Urinary bladder (tissue), 4 donors: Measurements from ENCODE around the gene UBE2F. TPM values are rescaled to one million over a fixed set of nuclear protein-coding genes. Genes with fewer than 3 reads are reported as not detected.
"Not testable (repeated sequence)": the region's sequence is repeated elsewhere in the genome, so short reads cannot be mapped to it uniquely, and the experiment has no call there.

Source experiments
- DNase-seq: peaks from one replicate; pipeline ENCODE4 v3.0.0-alpha.2; 2015; ENCODE audit errors: extremely low spot score
- H3K27ac ChIP-seq: one replicate; pipeline ENCODE4 v1.5.1; 2013; ENCODE audit warnings: low read depth, mild to moderate bottlenecking, moderate library complexity
- H3K36me3 ChIP-seq: one replicate; pipeline ENCODE4 v1.6.1; 2013; ENCODE audit warnings: mild to moderate bottlenecking, moderate library complexity; ENCODE audit not compliant: insufficient read depth
- H3K4me1 ChIP-seq: one replicate; pipeline ENCODE4 v1.6.1; 2013; ENCODE audit warnings: mild to moderate bottlenecking, moderate library complexity; ENCODE audit not compliant: insufficient read depth
- H3K4me3 ChIP-seq: one replicate; pipeline ENCODE4 v1.5.1; 2013; ENCODE audit warnings: low read depth, low read length
- WGBS: extraction: QIAGEN DNeasy Blood & Tissue Kit; methylation state at CpG from one replicate; pipeline ENCODE4 v1.1.7; 2013; 5-methylcytosine and 5-hydroxymethylcytosine counted together
- polyA plus RNA-seq: library from polyadenylated mRNA; stranded (reverse); fragments of 200-250 nt; gene quantifications from one replicate; pipeline ENCODE4 v1.2.3, GENCODE V29; 2013
- total RNA-seq: library from RNA; depleted of rRNA; stranded (reverse); fragments of >200 nt; gene quantifications from one replicate; pipeline ENCODE4 v1.2.3, GENCODE V29; 2014
- donor health status: healthy with polysubstance abuse.
- donor health status: healthy.

Gene UBE2F
- total and polyA plus RNA-seq, 2 donors, result 25.9 to 38.3 TPM

- WGBS, result 15% methylated on average over 23 of the region's 23 CpGs
These were observed 10.4 kb upstream of the UBE2F start for GRCh38 chr2:237956402-237956736.

GRCh38 chr2:237961637-237962036, 5.2 kb upstream of the UBE2F start:
- H3K4me3 ChIP-seq, result no peak overlapping the region
- no peaks in the 10 kb centered on the region for H3K4me1 ChIP-seq
- DNase-seq, result no peak
- 82% methylated on average over 5 of the region's 5 CpGs for WGBS
- no peak overlapping the region for H3K27ac ChIP-seq
- no peaks in the 10 kb centered on the region for H3K36me3 ChIP-seq

More at GRCh38 chr2:237956402-237956736, 10.4 kb upstream of the UBE2F start:
- no peak for DNase-seq
- Histone ChIP-seq H3K4me3 (no peak overlapping the region), H3K27ac (no peak overlapping the region), H3K36me3 (no peaks in the 10 kb centered on the region), H3K4me1 (peaks cover 3% of the 10 kb centered on the region)

- H3K27ac ChIP-seq, result no peak overlapping the region
- DNase-seq, result no peak
- no peaks in the 10 kb centered on the region for H3K36me3 ChIP-seq
- H3K4me1 ChIP-seq, result no peaks in the 10 kb centered on the region
- WGBS, result 77% methylated on average over 5 of the region's 5 CpGs
- no peak overlapping the region for H3K4me3 ChIP-seq
These were observed 4.3 kb upstream of the UBE2F start for GRCh38 chr2:237962432-237963084.

- H3K4me1 ChIP-seq, DNase-seq, H3K27ac ChIP-seq, H3K36me3 ChIP-seq, H3K4me3 ChIP-seq: not testable (repeated sequence)
- 79% methylated on average over 7 of the region's 7 CpGs for WGBS
These were observed 3.3 kb upstream of the UBE2F start for GRCh38 chr2:237963490-237963991.

- Histone ChIP-seq H3K36me3 (no peaks in the 10 kb centered on the region), H3K4me1 (no peaks in the 10 kb centered on the region), H3K27ac (no peak overlapping the region), H3K4me3 (no peak overlapping the region)
- DNase-seq, result no peak
- 78% methylated on average over 7 of the region's 7 CpGs for WGBS
These were observed 2.6 kb upstream of the UBE2F start for GRCh38 chr2:237964194-237964577.

- no peaks in the 10 kb centered on the region for H3K4me1 ChIP-seq
- 84% methylated on average over 11 of the region's 11 CpGs for WGBS
- no peak overlapping the region for H3K4me3 ChIP-seq
- no peak overlapping the region for H3K27ac ChIP-seq
- DNase-seq, result no peak
- no peaks in the 10 kb centered on the region for H3K36me3 ChIP-seq
These were observed 2.0 kb upstream of the UBE2F start for GRCh38 chr2:237964578-237965404.

GRCh38 chr2:237965844-237966243, 970 bp upstream of the UBE2F start:
- 80% methylated on average over 13 of the region's 13 CpGs for WGBS
- H3K27ac ChIP-seq, H3K4me3 ChIP-seq, H3K4me1 ChIP-seq, H3K36me3 ChIP-seq, DNase-seq: not testable (repeated sequence)

GRCh38 chr2:237966250-237966564, 607 bp upstream of the UBE2F start:
- DNase-seq, result no peak
- 4% methylated on average over 15 of the region's 15 CpGs for WGBS
- H3K27ac ChIP-seq, result no peak overlapping the region

GRCh38 chr2:237967463-237967951, 693 bp downstream of the UBE2F start:
- Histone ChIP-seq H3K36me3 (no peaks in the 10 kb centered on the region), H3K4me1 (no peaks in the 10 kb centered on the region), H3K4me3 (peak overlapping the region; percentile 98), H3K27ac (no peak overlapping the region)
- under 1% methylated on average over 32 of the region's 32 CpGs for WGBS
- no peak for DNase-seq

More at GRCh38 chr2:237966250-237966564, 607 bp upstream of the UBE2F start:
- H3K4me3 ChIP-seq, result peak overlapping the region; percentile 98
- H3K4me1 ChIP-seq, result no peaks in the 10 kb centered on the region
- H3K36me3 ChIP-seq, result no peaks in the 10 kb centered on the region

GRCh38 chr2:237968048-237968862, 1.4 kb downstream of the UBE2F start:
- no peak for DNase-seq
- no peaks in the 10 kb centered on the region for H3K4me1 ChIP-seq
- no peaks in the 10 kb centered on the region for H3K36me3 ChIP-seq
- H3K4me3 ChIP-seq, result peak overlapping the region; percentile 98
- H3K27ac ChIP-seq, result no peak overlapping the region
- 43% methylated on average over 11 of the region's 11 CpGs for WGBS

- no peak for DNase-seq
- no peaks in the 10 kb centered on the region for H3K36me3 ChIP-seq
- H3K27ac ChIP-seq, result no peak overlapping the region
- H3K4me1 ChIP-seq, result no peaks in the 10 kb centered on the region
- 60% methylated on average over 4 of the region's 4 CpGs for WGBS
- H3K4me3 ChIP-seq, result no peak overlapping the region
These were observed 4.8 kb downstream of the UBE2F start for GRCh38 chr2:237971661-237972060.

GRCh38 chr2:237972211-237972610, 5.4 kb downstream of the UBE2F start:
- 93% methylated on average over 3 of the region's 3 CpGs for WGBS
- Histone ChIP-seq H3K4me3 (no peak overlapping the region), H3K27ac (no peak overlapping the region), H3K36me3 (no peaks in the 10 kb centered on the region), H3K4me1 (no peaks in the 10 kb centered on the region)
- no peak for DNase-seq

GRCh38 chr2:237972936-237973335, 6.1 kb downstream of the UBE2F start:
- WGBS, result 85% methylated on average over 10 of the region's 10 CpGs
- DNase-seq, result no peak
- H3K36me3 ChIP-seq, result no peaks in the 10 kb centered on the region
- H3K4me3 ChIP-seq, result no peak overlapping the region
- H3K4me1 ChIP-seq, result no peaks in the 10 kb centered on the region
- H3K27ac ChIP-seq, result no peak overlapping the region
